PC-9 (cell line): Measurements from ENCODE around the gene KLHL10.

Source experiments
- CTCF ChIP-seq: fragments of 200-600 bp; sonication (generic); conservative IDR thresholded peaks from 2 replicates; pipeline ENCODE4 v1.6.1; 2017; ENCODE audit warnings: mixed run types, antibody characterized with exemption, mild to moderate bottlenecking, moderate library complexity
- EZH2 ChIP-seq: fragments of 200-600 bp; sonication (generic); IDR thresholded peaks from 2 replicates; pipeline ENCODE4 v1.8.0; 2017; ENCODE audit warnings: antibody characterized with exemption, low read depth

- TF ChIP-seq CTCF (no peak), EZH2 (no peak)
Measured at GRCh38 chr17:41848788-41849187, 11.2 kb downstream of the KLHL10 start.
